ENCODE results near the gene GAK. TPM values are rescaled to one million over a fixed set of nuclear protein-coding genes. Genes with fewer than 3 reads are reported as not detected.

Gene GAK
- total RNA-seq, 1 donor from 2014 or later, result 27.6 TPM

- H3K4me2 ChIP-seq, result no peak overlapping the region
- H3K36me3 ChIP-seq, result no peaks in the 10 kb centered on the region
- DNase-seq (ENCODE audit: low spot score), result no peak
- H3K4me1 ChIP-seq, result no peaks in the 10 kb centered on the region
- no peak overlapping the region for H3K27ac ChIP-seq
- Mint-ChIP-seq H3K36me3 (peaks cover 12% of the 10 kb centered on the region), H3K9me3 (no peaks in the 10 kb centered on the region), H3K4me3 (no peak overlapping the region), H3K27me3 (ENCODE audit: insufficient read depth, low read depth) (peaks cover 6% of the 10 kb centered on the region), H3K27ac (no peak overlapping the region), H3K4me1 (no peaks in the 10 kb centered on the region)
- H2AFZ ChIP-seq (replicated peaks), result no peak overlapping the region
- H3F3A ChIP-seq (ENCODE audit: low read depth), result no peaks in the 10 kb centered on the region
- no peaks in the 10 kb centered on the region for H3K79me2 ChIP-seq (ENCODE audit: low read depth)
- no peaks in the 10 kb centered on the region for H3K9me3 ChIP-seq (ENCODE audit: low read depth)
- H3K9ac ChIP-seq, result no peak overlapping the region
- no peaks in the 10 kb centered on the region for H4K20me1 ChIP-seq (ENCODE audit: low read depth)
- TF ChIP-seq EZH2 (IDR thresholded peaks at IDR 0.05), result no peak
- no peak for TF ChIP-seq CTCF (IDR thresholded peaks at IDR 0.05)
- TF ChIP-seq EZH2phosphoT487 (IDR thresholded peaks at IDR 0.05), result no peak
- no peaks in the 10 kb centered on the region for H3K27me3 ChIP-seq
- no peak overlapping the region for H3K4me3 ChIP-seq
These were observed 50.4 kb downstream of the GAK start for GRCh38 chr4:881709-882108.

- no peak overlapping the region for H3K9ac ChIP-seq
- no peak overlapping the region for H3K4me3 Mint-ChIP-seq
- H3K4me1 ChIP-seq, result no peaks in the 10 kb centered on the region
- no peaks in the 10 kb centered on the region for H3K9me3 Mint-ChIP-seq
- no peak overlapping the region for H3K4me3 ChIP-seq
- TF ChIP-seq CTCF (IDR thresholded peaks at IDR 0.05) (no peak), EZH2phosphoT487 (IDR thresholded peaks at IDR 0.05) (no peak), EZH2 (IDR thresholded peaks at IDR 0.05) (no peak)
- no peaks in the 10 kb centered on the region for H3F3A ChIP-seq (ENCODE audit: low read depth)
- H4K20me1 ChIP-seq (ENCODE audit: low read depth), result no peaks in the 10 kb centered on the region
- no peaks in the 10 kb centered on the region for H3K9me3 ChIP-seq (ENCODE audit: low read depth)
- peaks cover 3% of the 10 kb centered on the region for H3K27me3 Mint-ChIP-seq (ENCODE audit: insufficient read depth, low read depth)
- H3K36me3 Mint-ChIP-seq, result peaks cover 9% of the 10 kb centered on the region
- no peak overlapping the region for H3K4me2 ChIP-seq
- H3K27me3 ChIP-seq, result no peaks in the 10 kb centered on the region
- DNase-seq (ENCODE audit: low spot score), result no peak
- H3K27ac Mint-ChIP-seq, result no peak overlapping the region
- no peaks in the 10 kb centered on the region for H3K4me1 Mint-ChIP-seq
- H2AFZ ChIP-seq (replicated peaks), result no peak overlapping the region
- H3K36me3 ChIP-seq, result no peaks in the 10 kb centered on the region
- H3K79me2 ChIP-seq (ENCODE audit: low read depth), result no peaks in the 10 kb centered on the region
- H3K27ac ChIP-seq, result no peak overlapping the region
These were observed 51.3 kb downstream of the GAK start for GRCh38 chr4:880684-881405.

- no peak overlapping the region for H3K4me2 ChIP-seq
- no peak overlapping the region for H2AFZ ChIP-seq (replicated peaks)
- no peak overlapping the region for H3K27ac Mint-ChIP-seq
- no peak overlapping the region for H3K4me3 Mint-ChIP-seq
- peaks cover 12% of the 10 kb centered on the region for H3K36me3 Mint-ChIP-seq
- peaks cover 3% of the 10 kb centered on the region for H3K27me3 Mint-ChIP-seq (ENCODE audit: insufficient read depth, low read depth)
- no peaks in the 10 kb centered on the region for H3K79me2 ChIP-seq (ENCODE audit: low read depth)
- H3K27ac ChIP-seq, result no peak overlapping the region
- H3K4me3 ChIP-seq, result no peak overlapping the region
- H3K36me3 ChIP-seq, result no peaks in the 10 kb centered on the region
- no peaks in the 10 kb centered on the region for H3K27me3 ChIP-seq
- no peaks in the 10 kb centered on the region for H3K4me1 Mint-ChIP-seq
- TF ChIP-seq EZH2 (IDR thresholded peaks at IDR 0.05) (no peak), CTCF (IDR thresholded peaks at IDR 0.05) (no peak), EZH2phosphoT487 (IDR thresholded peaks at IDR 0.05) (no peak)
- no peaks in the 10 kb centered on the region for H4K20me1 ChIP-seq (ENCODE audit: low read depth)
- H3F3A ChIP-seq (ENCODE audit: low read depth), result no peaks in the 10 kb centered on the region
- H3K9me3 ChIP-seq (ENCODE audit: low read depth), result no peaks in the 10 kb centered on the region
- no peaks in the 10 kb centered on the region for H3K9me3 Mint-ChIP-seq
- DNase-seq (ENCODE audit: low spot score), result no peak
- no peak overlapping the region for H3K9ac ChIP-seq
- H3K4me1 ChIP-seq, result no peaks in the 10 kb centered on the region
These were observed 52.4 kb downstream of the GAK start for GRCh38 chr4:879729-880077.
